ENCODE data around the gene LHFPL2. TPM values are rescaled to one million over a fixed set of nuclear protein-coding genes. Genes with fewer than 3 reads are reported as not detected.
A peak's percentile ranks its signal among the peaks of the same experiment; 100 is the strongest.

Gene LHFPL2
- total and polyA plus RNA-seq, 2 experiments from 2014 or later = 10.6 to 50.8 TPM

GRCh38 chr5:78497573-78498533 lies 150.7 kb downstream of the LHFPL2 start:
- Mint-ChIP-seq H3K36me3 (ENCODE audit: low read depth) (peaks cover 7% of the 10 kb centered on the region), H3K27ac (peak overlapping the region; percentile 77), H3K9me3 (no peaks in the 10 kb centered on the region), H3K4me3 (no peak overlapping the region), H3K4me1 (peaks cover 64% of the 10 kb centered on the region), H3K27me3 (ENCODE audit: insufficient read depth, low read depth, poor library complexity) (peaks cover 7% of the 10 kb centered on the region)
- TF ChIP-seq JUNB (IDR thresholded peaks at IDR 0.05; ENCODE audit: unreplicated experiment) (no peak), CREB1 (CRISPR knock-in tag; IDR thresholded peaks at IDR 0.05; ENCODE audit: low read depth) (no peak), ETS1 (IDR thresholded peaks at IDR 0.05) (no peak), NANOG (IDR thresholded peaks at IDR 0.05; ENCODE audit: borderline replicate concordance) (no peak), ZNF331 (CRISPR knock-in tag; IDR thresholded peaks at IDR 0.05; ENCODE audit: low read depth) (no peak), POLR2AphosphoS5 (IDR thresholded peaks at IDR 0.05; ENCODE audit: low read depth) (no peak), STAT1 (IDR thresholded peaks at IDR 0.05; ENCODE audit: unreplicated experiment) (no peak), EZH2phosphoT487 (IDR thresholded peaks at IDR 0.05; ENCODE audit: unreplicated experiment) (no peak), EZH2 (IDR thresholded peaks at IDR 0.05; ENCODE audit: low read depth, unreplicated experiment) (no peak), ZNF462 (CRISPR knock-in tag; IDR thresholded peaks at IDR 0.05) (no peak), ZNF114 (CRISPR knock-in tag; IDR thresholded peaks at IDR 0.05) (no peak)
- TF ChIP-seq, protein P1, sequence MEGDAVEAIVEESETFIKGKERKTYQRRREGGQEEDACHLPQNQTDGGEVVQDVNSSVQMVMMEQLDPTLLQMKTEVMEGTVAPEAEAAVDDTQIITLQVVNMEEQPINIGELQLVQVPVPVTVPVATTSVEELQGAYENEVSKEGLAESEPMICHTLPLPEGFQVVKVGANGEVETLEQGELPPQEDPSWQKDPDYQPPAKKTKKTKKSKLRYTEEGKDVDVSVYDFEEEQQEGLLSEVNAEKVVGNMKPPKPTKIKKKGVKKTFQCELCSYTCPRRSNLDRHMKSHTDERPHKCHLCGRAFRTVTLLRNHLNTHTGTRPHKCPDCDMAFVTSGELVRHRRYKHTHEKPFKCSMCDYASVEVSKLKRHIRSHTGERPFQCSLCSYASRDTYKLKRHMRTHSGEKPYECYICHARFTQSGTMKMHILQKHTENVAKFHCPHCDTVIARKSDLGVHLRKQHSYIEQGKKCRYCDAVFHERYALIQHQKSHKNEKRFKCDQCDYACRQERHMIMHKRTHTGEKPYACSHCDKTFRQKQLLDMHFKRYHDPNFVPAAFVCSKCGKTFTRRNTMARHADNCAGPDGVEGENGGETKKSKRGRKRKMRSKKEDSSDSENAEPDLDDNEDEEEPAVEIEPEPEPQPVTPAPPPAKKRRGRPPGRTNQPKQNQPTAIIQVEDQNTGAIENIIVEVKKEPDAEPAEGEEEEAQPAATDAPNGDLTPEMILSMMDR (conservative IDR thresholded peaks at IDR 0.05; ENCODE audit: low read depth in 2 of 2) = no peak
- TF ChIP-seq, protein P2, sequence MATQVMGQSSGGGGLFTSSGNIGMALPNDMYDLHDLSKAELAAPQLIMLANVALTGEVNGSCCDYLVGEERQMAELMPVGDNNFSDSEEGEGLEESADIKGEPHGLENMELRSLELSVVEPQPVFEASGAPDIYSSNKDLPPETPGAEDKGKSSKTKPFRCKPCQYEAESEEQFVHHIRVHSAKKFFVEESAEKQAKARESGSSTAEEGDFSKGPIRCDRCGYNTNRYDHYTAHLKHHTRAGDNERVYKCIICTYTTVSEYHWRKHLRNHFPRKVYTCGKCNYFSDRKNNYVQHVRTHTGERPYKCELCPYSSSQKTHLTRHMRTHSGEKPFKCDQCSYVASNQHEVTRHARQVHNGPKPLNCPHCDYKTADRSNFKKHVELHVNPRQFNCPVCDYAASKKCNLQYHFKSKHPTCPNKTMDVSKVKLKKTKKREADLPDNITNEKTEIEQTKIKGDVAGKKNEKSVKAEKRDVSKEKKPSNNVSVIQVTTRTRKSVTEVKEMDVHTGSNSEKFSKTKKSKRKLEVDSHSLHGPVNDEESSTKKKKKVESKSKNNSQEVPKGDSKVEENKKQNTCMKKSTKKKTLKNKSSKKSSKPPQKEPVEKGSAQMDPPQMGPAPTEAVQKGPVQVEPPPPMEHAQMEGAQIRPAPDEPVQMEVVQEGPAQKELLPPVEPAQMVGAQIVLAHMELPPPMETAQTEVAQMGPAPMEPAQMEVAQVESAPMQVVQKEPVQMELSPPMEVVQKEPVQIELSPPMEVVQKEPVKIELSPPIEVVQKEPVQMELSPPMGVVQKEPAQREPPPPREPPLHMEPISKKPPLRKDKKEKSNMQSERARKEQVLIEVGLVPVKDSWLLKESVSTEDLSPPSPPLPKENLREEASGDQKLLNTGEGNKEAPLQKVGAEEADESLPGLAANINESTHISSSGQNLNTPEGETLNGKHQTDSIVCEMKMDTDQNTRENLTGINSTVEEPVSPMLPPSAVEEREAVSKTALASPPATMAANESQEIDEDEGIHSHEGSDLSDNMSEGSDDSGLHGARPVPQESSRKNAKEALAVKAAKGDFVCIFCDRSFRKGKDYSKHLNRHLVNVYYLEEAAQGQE (IDR thresholded peaks at IDR 0.05; ENCODE audit: unreplicated experiment) = no peak
- Histone ChIP-seq H3K79me2 (replicated peaks; ENCODE audit: insufficient read depth) (peaks cover 56% of the 10 kb centered on the region), H3K27ac (ENCODE audit: low read depth) (0 out of 2 replicates have a peak overlapping the region, but pooled peaks have one; percentile 91), H3K9me2 (ENCODE audit: insufficient read depth) (peaks cover 10% of the 10 kb centered on the region; the same call in 1 of the 2 replicates), H3F3A (replicated peaks; ENCODE audit: low read depth) (no peaks in the 10 kb centered on the region), H3K36me3 (ENCODE audit: insufficient read depth) (no peaks in the 10 kb centered on the region), H3K4me3 (no peak overlapping the region), H2AFZ (no peak overlapping the region), H4K20me1 (replicated peaks; ENCODE audit: insufficient read depth) (peaks cover 9% of the 10 kb centered on the region; the same call in 1 of the 2 replicates), H3K4me1 (ENCODE audit: insufficient read depth) (peaks cover 38% of the 10 kb centered on the region), H3K27me3 (ENCODE audit: insufficient read depth) (no peaks in the 10 kb centered on the region), H3K4me2 (no peak overlapping the region)
- ATAC-seq = no peak
- DNase-seq (ENCODE audit: low spot score) = no peak
